CD4-positive, alpha-beta T cell treated with Interferon alpha-2 for 1 hour (primary cell): ENCODE results near the gene XPOT.

ENCODE experiments used
- DNase-seq, 2 donors: peaks; one replicate each; pipeline ENCODE4 v3.0.0-alpha.2; 2020 to 2022

The XPOT gene

GRCh38 chr12:64470495-64470894, 66.3 kb downstream of the XPOT start:
- DNase-seq = no peak

GRCh38 chr12:64473176-64473575, 69.0 kb downstream of the XPOT start:
- no peak for DNase-seq

- no peak for DNase-seq
Observed at GRCh38 chr12:64475518-64475917, 71.3 kb downstream of the XPOT start.

- DNase-seq = no peak
Observed at GRCh38 chr12:64476844-64477243, 72.7 kb downstream of the XPOT start.

GRCh38 chr12:64478661-64479060, 74.5 kb downstream of the XPOT start:
- DNase-seq = no peak

- DNase-seq = no peak
Observed at GRCh38 chr12:64480148-64480547, 76.0 kb downstream of the XPOT start.

GRCh38 chr12:64486657-64487056, 82.5 kb downstream of the XPOT start:
- no peak for DNase-seq

GRCh38 chr12:64491718-64492117, 87.5 kb downstream of the XPOT start:
- no peak for DNase-seq

- DNase-seq = no peak
Observed at GRCh38 chr12:64493513-64493912, 89.3 kb downstream of the XPOT start.

- peak in 1 of 2 donors; percentile 9 for DNase-seq
Observed at GRCh38 chr12:64494998-64495729, 91.0 kb downstream of the XPOT start.

GRCh38 chr12:64496839-64497400, 92.7 kb downstream of the XPOT start:
- no peak for DNase-seq

GRCh38 chr12:64497484-64497883, 93.3 kb downstream of the XPOT start:
- no peak for DNase-seq

GRCh38 chr12:64497903-64498302, 93.7 kb downstream of the XPOT start:
- DNase-seq = no peak

- DNase-seq = no peak
Observed at GRCh38 chr12:64500394-64500793, 96.2 kb downstream of the XPOT start.
